Body of pancreas (tissue), 4 donors: Measurements from ENCODE around the gene CAMTA1. TPM values are rescaled to one million over a fixed set of nuclear protein-coding genes. Genes with fewer than 3 reads are reported as not detected.

Source experiments
- ATAC-seq: fragments of 150-250 bp; one replicate; pipeline ENCODE4 v1.9.1; 2016
- DNase-seq, 4 donors: peaks; one replicate each; pipeline ENCODE4 v3.0.0-alpha.2; 2019
- H3K27ac ChIP-seq, 4 donors: fragments of 200-600 bp; sonication (generic); 1 replicate in 3 of 4; 2 replicates in 1 of 4; pipeline versions ENCODE4 v1.5.1 to v1.6.1; 2016 to 2019; ENCODE audit warnings: mild to moderate bottlenecking in 1 of 4, mixed read lengths in 1 of 4, moderate library complexity in 1 of 4
- H3K27me3 ChIP-seq, 2 donors: fragments of 200-600 bp; sonication (generic); one replicate each; pipeline ENCODE4 v1.6.0; 2016; ENCODE audit warnings: mild to moderate bottlenecking in 1 of 2
- H3K36me3 ChIP-seq, 2 donors: fragments of 200-600 bp; sonication (generic); replicated peaks in 1 of 2; 2 replicates each; pipeline ENCODE4 v1.5.1; 2016; ENCODE audit warnings: low read depth in 2 of 2; ENCODE audit not compliant: insufficient read depth in 1 of 2
- H3K4me1 ChIP-seq: fragments of 200-600 bp; sonication (generic); one replicate; pipeline ENCODE4 v1.6.0; 2016
- H3K4me3 ChIP-seq, 2 donors: fragments of 200-600 bp; sonication (generic); 1 replicate in 1 of 2; 2 replicates in 1 of 2; pipeline ENCODE4 v1.5.1; 2016 to 2019
- H3K9me3 ChIP-seq, 3 donors: fragments of 200-600 bp; sonication (generic); 1 replicate in 2 of 3; 2 replicates in 1 of 3; pipeline ENCODE4 v1.5.1; 2016
- POLR2A ChIP-seq, 3 donors: fragments of 450-650 bp; IDR thresholded peaks; one replicate each; pipeline ENCODE4 v1.6.1; 2016; ENCODE audit warnings: antibody characterized with exemption in 3 of 3, mild to moderate bottlenecking in 2 of 3
- WGBS, 2 donors: methylation state at CpG; one replicate each; pipeline ENCODE4 v1.1.5; 2017; 5-methylcytosine and 5-hydroxymethylcytosine counted together
- intact Hi-C: fragments of 100-400 bp; cut with DNase I; formaldehyde crosslinking; loops from one replicate; pipeline ENCODE4 v1.15.1; 2023
- total RNA-seq, 2 donors: library from RNA; depleted of rRNA; stranded (reverse); fragments of >200 nt; gene quantifications; one replicate each; pipeline ENCODE4 v1.1.0, GENCODE V29; 2016
- TF ChIP-seq, protein P1 (sequence below), 7 experiments: fragments of 450-650 bp in 4 of 7; fragments of 200-600 bp in 3 of 7; sonication (generic) in 3 of 7; IDR thresholded peaks; one replicate each; pipeline ENCODE4 v1.5.1; 2016 to 2019; ENCODE audit warnings: antibody characterized with exemption in 7 of 7

CAMTA1 gene
- total RNA-seq, 2 donors from 2014 or later: 36.3 to 59.7 TPM

DNA sequence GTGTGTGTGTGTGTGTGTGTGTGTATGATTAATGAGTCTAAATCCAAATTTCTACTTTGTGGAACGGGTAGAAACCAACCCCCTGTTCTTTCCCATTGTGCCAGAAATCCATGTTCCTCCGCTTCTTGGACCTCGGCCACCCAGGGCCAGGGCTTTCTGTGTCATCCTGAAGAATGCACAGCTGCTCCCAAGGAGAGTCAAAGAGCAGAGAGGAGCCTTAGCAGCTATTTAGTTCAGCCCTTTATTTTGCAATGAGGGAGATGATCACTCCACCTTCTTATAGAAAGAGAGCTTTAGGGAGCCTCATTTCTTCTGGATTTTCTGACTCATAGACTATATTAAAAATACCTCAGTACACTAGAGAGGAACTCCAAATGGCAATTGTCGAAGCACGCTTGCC, 496.6 kb downstream of the CAMTA1 start:
- ATAC-seq: no peak
- 70 to 74% methylated on average over 5 of the region's 5 CpGs for WGBS, 2 donors
- H3K27ac ChIP-seq: no peak overlapping the region
- no peaks in the 10 kb centered on the region for H3K4me1 ChIP-seq
- H3K27me3 ChIP-seq: no peaks in the 10 kb centered on the region
- TF ChIP-seq, protein P1, sequence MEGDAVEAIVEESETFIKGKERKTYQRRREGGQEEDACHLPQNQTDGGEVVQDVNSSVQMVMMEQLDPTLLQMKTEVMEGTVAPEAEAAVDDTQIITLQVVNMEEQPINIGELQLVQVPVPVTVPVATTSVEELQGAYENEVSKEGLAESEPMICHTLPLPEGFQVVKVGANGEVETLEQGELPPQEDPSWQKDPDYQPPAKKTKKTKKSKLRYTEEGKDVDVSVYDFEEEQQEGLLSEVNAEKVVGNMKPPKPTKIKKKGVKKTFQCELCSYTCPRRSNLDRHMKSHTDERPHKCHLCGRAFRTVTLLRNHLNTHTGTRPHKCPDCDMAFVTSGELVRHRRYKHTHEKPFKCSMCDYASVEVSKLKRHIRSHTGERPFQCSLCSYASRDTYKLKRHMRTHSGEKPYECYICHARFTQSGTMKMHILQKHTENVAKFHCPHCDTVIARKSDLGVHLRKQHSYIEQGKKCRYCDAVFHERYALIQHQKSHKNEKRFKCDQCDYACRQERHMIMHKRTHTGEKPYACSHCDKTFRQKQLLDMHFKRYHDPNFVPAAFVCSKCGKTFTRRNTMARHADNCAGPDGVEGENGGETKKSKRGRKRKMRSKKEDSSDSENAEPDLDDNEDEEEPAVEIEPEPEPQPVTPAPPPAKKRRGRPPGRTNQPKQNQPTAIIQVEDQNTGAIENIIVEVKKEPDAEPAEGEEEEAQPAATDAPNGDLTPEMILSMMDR (IDR thresholded peaks at IDR 0.05): no peak
- TF ChIP-seq POLR2A (IDR thresholded peaks at IDR 0.05): no peak
- no peaks in the 10 kb centered on the region for H3K9me3 ChIP-seq
- H3K36me3 ChIP-seq: no peaks in the 10 kb centered on the region
- DNase-seq: no peak
- intact Hi-C loops: no loop called here
- no peak overlapping the region for H3K4me3 ChIP-seq

DNA sequence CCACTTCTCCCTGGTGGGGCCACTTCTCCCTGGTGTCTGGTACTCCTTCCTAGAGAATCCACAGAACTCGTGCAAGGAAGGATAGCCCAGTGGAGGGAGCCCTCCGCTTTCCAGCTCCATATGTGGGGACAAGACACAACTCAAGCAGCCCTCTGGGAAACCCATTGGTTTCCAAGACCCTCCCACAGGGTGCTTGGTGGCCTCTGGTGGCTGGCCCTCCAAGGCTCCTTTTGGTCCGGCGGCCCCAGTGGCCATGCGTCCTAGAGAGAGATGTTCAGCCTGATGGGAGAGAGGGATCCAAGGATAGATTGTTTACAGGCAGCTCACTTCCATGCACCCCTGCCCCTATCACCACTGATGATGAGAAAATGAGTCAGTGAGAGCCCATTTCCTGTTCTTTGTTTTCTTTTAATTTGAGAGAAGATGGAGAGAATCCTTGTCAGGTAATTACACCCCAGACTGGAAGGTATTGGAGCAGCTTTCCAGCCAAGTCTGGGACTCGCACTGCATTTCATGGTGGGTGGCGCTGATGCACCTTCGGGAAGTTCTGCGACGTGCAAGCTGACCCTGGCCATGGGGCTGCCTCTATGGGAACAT, 499.7 kb downstream of the CAMTA1 start:
- ATAC-seq (no peak), DNase-seq (no peak)
- Histone ChIP-seq H3K9me3 (no peaks in the 10 kb centered on the region), H3K4me3 (no peak overlapping the region), H3K4me1 (no peaks in the 10 kb centered on the region), H3K27ac (no peak overlapping the region), H3K36me3 (no peaks in the 10 kb centered on the region), H3K27me3 (no peaks in the 10 kb centered on the region)
- TF ChIP-seq, protein P1 (IDR thresholded peaks at IDR 0.05): no peak
- TF ChIP-seq POLR2A (IDR thresholded peaks at IDR 0.05): no peak
- intact Hi-C loops: no loop called here
- 93 to 96% methylated on average over 8 to 10 of the region's 10 CpGs for WGBS, 2 donors

DNA sequence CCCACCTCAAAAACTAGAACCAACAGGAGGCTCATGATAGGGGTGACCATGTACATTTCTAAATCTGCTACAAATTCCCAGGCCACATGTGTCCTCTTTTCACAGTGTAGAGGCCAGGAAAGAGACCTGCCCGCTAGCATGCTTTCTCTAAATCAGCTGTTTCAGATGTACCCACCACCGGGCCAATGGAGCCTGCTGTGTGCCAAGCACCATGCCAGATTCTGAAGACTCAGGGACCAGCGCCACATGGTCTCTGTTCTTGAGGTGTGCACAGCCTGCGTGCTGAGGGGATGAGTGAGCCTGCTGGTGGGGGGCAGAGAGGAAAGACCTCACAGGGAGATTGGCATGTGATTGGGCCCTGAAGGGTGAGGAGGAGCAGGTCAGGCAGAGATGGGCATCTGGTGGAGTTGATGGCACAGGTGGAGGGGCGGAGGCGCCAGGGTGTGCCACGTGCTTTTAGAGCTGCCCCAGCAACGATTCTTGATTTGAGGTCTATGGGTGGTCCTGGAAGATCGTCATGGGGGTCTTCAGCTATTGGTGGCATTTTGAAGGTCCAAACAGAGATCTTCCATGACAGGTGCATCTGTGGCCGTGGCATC, 500.7 kb downstream of the CAMTA1 start:
- 64 to 75% methylated on average over 9 to 10 of the region's 10 CpGs for WGBS, 2 donors
- DNase-seq: no peak
- no peaks in the 10 kb centered on the region for H3K36me3 ChIP-seq
- H3K4me1 ChIP-seq: no peaks in the 10 kb centered on the region
- H3K27ac ChIP-seq: no peak overlapping the region
- no peaks in the 10 kb centered on the region for H3K27me3 ChIP-seq
- no peaks in the 10 kb centered on the region for H3K9me3 ChIP-seq
- intact Hi-C loops: no loop called here
- H3K4me3 ChIP-seq: no peak overlapping the region
- no peak for TF ChIP-seq POLR2A (IDR thresholded peaks at IDR 0.05)
- TF ChIP-seq, protein P1 (IDR thresholded peaks at IDR 0.05): no peak
- ATAC-seq: no peak

DNA sequence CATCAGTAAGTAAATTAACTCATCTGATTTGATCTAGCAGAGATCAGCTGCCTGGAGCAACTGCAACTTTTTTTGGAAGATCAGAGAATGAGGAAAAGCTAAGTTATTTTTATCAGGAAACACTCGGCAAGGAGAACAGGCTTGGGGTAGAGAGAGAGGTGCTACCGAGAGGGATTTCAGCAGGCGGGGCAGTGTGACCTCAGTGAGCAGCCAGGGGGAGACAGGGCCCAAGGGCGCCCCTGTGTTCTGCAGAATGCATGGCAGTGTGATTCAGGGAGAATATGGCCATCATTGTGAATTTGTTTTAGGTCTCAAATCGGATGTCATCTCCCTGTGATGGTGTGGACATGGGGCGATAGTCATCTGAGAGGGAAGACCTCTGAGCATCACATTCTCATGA, 501.8 kb downstream of the CAMTA1 start:
- Histone ChIP-seq H3K4me1 (no peaks in the 10 kb centered on the region), H3K27ac (no peak overlapping the region), H3K27me3 (no peaks in the 10 kb centered on the region), H3K4me3 (no peak overlapping the region), H3K9me3 (no peaks in the 10 kb centered on the region), H3K36me3 (no peaks in the 10 kb centered on the region)
- no peak for ATAC-seq
- no peak for DNase-seq
- intact Hi-C loops: no loop called here
- no peak for TF ChIP-seq POLR2A (IDR thresholded peaks at IDR 0.05)
- TF ChIP-seq, protein P1 (IDR thresholded peaks at IDR 0.05): no peak
- WGBS, 2 donors: 59 to 66% methylated on average over 6 of the region's 6 CpGs

DNA sequence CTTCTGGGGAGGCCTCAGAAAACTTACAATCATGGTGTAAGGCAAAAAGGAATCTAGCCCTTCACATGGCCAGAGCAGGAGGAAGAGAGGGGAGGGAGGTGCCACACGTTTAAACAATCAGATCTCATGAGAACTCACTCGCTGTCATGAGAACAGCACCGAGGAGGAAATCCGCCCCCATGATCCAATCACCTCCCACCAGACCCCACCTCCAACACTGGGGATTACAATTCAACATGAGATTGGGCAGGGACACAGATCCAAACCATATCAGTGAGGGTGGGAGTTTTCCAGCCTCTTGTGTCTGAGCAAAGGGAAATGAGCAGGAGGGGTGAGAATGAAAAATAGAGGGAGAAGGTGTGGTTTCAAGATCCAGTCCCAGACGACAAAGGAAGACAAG, 503.7 kb downstream of the CAMTA1 start:
- Histone ChIP-seq H3K9me3 (no peaks in the 10 kb centered on the region), H3K27me3 (no peaks in the 10 kb centered on the region), H3K27ac (no peak overlapping the region), H3K4me3 (no peak overlapping the region), H3K4me1 (no peaks in the 10 kb centered on the region), H3K36me3 (no peaks in the 10 kb centered on the region)
- ATAC-seq (no peak), DNase-seq (no peak)
- intact Hi-C loops: no loop called here
- WGBS, 2 donors: 39 to 59% methylated on average over 5 of the region's 5 CpGs
- TF ChIP-seq, protein P1 (IDR thresholded peaks at IDR 0.05): no peak
- no peak for TF ChIP-seq POLR2A (IDR thresholded peaks at IDR 0.05)
